NCI-H1105 treated with DMSO at 0.1 percent for 48 hours (cell line): Measurements from ENCODE around the gene SLC38A4.
A peak's percentile ranks its signal among the peaks of the same experiment; 100 is the strongest.
"Not testable (repeated sequence)": the region's sequence is repeated elsewhere in the genome, so short reads cannot be mapped to it uniquely, and the experiment has no call there.

Experiments used
- DNase-seq: peaks from one replicate; lab custom pipeline; 2025; lab: John Stamatoyannopoulos, UW

SLC38A4 gene, protein sequence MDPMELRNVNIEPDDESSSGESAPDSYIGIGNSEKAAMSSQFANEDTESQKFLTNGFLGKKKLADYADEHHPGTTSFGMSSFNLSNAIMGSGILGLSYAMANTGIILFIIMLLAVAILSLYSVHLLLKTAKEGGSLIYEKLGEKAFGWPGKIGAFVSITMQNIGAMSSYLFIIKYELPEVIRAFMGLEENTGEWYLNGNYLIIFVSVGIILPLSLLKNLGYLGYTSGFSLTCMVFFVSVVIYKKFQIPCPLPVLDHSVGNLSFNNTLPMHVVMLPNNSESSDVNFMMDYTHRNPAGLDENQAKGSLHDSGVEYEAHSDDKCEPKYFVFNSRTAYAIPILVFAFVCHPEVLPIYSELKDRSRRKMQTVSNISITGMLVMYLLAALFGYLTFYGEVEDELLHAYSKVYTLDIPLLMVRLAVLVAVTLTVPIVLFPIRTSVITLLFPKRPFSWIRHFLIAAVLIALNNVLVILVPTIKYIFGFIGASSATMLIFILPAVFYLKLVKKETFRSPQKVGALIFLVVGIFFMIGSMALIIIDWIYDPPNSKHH

DNA sequence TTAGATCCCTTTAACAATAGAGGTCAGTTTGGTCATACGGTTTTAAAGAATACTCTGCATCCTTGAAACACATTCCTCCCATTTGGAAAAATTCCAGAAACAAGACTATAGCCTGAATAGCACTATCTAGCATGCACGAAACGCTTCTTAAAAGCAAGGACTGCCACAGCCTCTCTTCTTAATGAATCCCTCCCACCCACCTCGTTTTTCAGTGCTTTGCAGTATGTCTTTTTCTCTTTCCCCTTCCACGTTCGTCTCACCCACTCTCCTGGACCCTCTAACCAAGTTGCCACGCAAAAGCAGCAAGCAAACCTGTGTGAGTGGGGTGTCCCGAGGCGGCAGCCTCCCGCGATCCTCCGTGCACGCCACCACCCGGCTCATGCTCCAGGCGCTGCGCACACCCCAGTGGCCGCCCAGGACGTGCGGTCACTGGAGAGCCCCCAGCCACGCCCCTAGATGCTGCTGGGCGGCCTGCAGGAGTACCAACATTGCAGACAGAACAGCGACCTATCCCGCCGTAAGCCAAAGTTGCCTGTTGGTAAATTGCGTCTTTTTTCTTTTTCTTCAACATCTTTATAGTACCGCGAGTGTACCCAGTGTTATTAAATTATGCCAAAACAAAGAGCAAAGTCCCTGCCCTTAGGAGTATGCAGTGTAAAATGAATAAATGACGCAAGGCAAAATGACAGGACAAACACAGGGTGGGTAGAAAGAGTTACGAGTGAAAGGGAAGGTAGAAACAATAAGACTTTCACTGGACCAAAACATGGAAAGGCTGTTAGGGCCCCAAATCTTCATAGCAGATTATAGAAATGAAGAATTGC, at the start of gene SLC38A4:
Gene SLC38A4, minus strand, starts transcription at position 407 of the 824 bp plus-strand sequence. CDS start 32,926 bp downstream, outside the sequence.
- no peak for DNase-seq

DNA sequence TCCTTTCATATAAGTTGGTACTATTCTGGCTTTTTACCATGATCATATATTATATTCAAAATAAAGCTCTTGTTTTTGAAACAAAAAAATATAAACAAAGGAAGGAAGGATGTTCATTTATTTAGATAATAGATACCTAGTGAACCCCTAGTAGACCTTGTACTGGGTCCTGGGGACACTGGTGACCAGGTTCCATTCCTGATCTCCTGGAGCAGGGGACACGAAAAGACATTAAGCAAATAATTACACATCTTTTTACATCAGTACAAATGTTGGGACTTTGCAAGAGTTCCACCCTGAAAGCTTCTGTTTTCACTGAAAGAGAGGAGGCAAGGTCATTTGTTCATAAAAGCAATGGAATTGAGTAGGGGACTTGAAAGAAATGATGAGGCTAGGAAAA, 49.3 kb upstream of the SLC38A4 start:
- DNase-seq, result no peak

DNA sequence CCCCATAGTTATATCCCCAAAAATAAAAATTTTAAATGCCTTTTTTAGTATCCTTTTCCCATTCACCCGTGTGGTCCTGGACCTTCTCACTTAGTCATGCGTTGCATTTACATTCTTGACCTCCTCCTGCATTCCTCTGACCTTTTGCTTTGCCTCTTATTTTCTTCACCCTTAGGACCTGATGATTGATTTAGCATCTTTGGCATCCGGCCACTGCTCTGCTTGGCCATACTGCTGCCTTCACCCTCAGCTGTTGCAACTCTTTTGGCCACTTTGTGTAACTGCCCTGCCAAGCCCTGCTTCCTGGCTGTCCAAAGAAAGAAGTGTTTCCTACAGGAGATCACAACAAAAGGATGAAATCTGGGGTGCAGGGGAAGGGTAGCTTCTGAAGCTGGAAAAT, 48.8 kb upstream of the SLC38A4 start:
- no peak for DNase-seq

DNA sequence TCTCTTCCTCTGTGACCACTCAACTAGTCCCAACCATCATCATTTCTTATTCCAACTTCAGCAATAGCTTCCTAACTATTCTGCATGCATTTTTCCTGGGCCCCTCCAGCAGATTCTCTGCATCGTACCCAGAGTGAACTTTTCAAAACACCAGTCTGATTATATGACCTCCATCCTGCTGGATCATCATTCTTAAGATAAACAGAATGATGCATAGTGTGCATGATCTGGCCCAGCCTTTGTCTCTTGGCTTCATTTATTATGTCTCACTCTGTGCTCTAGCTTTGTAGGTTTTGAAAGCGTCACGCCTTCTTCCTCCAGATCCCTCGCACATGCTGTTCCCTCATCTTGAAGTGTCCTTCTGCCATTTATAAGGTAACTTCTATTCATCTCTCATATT, 46.3 kb upstream of the SLC38A4 start:
- DNase-seq, result no peak

DNA sequence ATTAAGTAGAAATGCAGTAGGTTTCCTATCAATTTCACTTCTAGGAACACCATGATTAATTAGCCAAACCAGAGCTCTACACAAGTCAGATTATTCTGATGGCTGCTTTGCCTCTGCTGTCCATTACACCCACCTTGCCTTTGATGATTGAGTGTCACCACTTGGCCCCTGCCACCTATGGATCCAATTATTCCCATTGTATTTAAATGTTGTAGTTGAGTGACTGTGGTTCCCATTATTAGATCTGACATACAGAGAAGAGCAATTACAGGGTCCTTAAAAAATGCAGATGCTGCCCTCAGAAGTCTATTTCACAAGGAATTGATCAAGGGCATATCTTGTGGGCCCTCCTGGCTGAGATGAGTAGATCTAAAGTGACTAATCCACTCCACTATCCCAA, 39.5 kb upstream of the SLC38A4 start:
- no peak for DNase-seq

DNA sequence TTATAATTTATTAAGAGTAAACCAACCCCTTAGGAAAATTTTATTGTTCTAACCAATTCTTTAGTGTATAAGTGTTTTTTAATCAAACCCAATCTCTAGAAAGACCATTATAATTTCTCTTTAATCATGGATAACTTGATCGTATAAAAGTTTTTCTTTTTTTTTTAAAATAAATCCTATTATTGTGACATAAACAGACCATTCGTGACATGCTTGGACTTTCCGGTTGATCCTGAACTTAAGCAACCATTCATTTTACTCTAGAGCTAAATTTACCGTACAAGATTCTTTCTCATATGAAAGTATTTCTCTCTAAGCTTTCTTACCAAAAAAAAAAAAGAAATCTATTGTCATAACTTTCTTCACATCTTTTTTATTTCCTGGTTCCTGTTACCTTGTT, 32.6 kb upstream of the SLC38A4 start:
- DNase-seq, result no peak

DNA sequence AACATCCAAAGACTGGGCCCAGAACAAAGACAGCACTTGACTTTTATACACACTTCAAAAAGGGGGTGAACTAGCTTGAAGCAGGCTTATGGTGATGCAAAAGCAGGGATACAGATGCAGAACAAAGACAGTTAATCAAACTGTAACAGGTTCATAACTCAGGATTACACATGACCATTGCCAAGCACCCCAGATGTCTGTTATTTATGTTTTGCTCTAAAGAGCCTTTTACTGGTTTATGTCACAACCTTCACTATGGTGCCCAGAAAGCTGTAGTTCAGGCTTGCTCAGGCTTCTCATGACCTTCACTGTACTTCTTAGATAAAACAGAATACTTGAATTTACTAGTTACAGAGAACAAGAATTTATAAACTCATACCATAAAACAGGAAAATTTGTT, 31.7 kb upstream of the SLC38A4 start:
- DNase-seq, result no peak

DNA sequence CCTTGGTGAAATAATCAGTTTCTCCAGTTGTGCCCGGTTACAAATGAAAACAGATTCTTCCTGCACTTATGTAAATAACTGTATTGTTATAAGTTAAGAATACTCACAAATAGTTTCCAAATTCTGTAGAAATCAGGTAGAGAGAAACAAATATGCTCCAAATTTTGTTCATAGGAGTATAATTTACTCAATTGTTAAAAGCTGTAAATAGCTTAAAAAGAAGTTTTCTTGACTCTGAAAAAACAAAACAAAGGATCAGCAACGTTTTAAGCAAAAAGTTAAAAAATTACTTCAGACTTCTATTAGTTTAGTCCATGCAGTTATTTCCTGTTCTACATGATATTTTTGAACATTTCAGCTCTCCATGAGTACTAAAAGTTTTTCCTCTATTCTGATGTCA, 30.0 kb upstream of the SLC38A4 start:
- DNase-seq, result no peak

DNA sequence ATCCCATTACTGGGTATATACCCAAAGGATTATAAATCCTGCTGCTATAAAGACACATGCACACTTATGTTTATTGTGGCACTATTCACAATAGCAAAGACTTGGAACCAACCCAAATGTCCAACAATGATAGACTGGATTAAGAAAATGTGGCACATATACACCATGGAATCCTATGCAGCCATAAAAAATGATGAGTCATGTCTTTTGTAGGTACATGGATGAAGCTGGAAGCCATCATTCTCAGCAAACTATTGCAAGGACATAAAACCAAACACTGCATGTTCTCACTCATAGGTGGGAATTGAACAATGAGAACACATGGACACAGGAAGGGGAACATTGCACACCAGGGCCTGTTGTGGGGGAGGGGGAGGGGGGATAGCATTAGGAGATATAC, 28.4 kb upstream of the SLC38A4 start:
- DNase-seq, result not testable (repeated sequence)

DNA sequence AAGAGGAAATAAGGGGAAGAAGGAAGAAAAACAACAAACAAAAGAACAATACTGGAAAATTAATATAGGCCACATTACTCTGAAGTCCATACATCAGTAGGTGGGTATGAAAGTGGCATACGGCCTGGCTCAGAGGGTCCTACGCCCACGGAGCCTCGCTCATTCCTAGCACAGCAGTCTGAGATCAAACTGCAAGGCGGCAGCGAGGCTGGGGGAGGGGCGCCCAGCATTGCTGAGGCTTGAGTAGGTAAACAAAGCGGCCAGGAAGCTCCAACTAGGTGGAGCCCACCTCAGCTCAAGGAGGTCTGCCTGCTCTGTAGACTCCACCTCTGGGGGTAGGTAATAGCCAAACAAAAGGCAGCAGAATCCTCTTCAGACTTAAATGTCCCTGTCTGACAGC, 23.0 kb upstream of the SLC38A4 start:
- not testable (repeated sequence) for DNase-seq

DNA sequence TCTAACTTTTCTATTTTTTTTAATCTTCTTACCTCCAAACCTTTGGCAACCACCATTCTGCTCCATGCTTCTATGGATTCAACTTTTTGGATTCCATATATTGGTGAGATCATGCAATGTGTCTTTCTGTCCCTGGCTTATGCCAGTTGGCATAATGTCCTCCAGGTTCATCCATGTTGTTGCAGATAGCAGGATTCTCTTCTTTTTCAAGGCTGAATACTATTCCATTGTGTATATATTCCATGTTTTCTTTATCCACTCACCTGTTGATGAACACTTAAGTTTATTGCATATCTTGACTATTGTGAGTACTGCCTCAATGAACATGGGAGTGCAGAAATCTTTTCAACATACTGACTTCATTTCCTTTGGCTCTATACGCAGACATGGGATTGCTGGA, 21.2 kb upstream of the SLC38A4 start:
- no peak for DNase-seq

DNA sequence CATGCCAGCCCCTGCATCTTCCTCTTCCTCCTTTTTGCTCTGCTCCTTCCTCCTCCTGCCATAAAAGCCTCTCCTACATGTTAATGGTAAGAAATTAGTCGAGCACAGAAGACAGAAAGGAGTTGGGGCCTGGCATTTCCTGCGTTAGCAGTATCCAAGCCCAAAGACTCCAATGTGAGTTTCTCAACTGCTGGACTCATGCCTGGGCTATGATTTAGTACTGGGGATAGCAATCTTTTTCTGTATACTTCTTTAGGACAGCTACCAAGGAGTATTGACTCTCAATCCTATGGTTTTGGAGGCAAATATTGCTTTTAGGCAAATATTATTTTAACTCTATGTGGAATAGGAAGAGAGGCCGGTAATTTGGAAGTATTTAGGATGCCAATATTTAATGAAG, 18.0 kb upstream of the SLC38A4 start:
- no peak for DNase-seq

DNA sequence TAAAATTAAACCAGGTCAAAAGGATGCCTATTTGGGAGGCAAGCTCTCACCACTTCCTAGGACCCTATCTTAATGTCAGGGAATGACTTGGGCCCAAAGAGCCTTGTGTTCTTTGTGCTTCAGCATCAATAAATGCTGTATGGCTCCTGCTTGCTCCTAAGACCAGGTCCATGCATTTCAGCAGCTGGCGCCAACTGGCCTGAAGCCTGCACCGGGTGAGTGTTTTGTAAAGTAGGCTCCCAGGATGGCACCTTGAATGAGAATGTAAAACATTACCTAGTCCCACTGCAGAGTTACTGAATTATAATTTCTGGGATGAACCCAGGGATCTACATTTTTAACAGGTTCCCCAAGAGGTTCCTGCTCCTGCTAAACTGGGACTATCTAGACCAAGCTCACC, 16.1 kb upstream of the SLC38A4 start:
- DNase-seq, result no peak

DNA sequence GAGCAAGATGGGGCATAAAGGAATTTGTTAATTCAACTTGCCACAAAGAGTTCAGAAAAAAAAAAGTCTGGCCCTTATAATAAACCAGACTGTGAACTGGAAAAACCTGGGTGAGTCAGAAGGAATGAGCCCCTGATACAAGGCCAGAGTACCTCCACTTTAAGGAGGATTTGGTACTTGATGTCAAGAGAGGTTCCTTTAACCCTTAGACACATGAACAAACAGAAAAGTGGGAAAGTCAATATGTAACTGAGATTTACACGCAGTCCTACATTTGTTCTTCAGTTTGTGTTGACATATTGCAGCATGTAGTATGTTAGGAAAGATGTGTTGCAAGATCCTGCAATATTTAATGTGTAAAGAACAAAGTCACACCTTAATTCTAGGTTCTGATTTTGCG, 14.2 kb upstream of the SLC38A4 start:
- no peak for DNase-seq

DNA sequence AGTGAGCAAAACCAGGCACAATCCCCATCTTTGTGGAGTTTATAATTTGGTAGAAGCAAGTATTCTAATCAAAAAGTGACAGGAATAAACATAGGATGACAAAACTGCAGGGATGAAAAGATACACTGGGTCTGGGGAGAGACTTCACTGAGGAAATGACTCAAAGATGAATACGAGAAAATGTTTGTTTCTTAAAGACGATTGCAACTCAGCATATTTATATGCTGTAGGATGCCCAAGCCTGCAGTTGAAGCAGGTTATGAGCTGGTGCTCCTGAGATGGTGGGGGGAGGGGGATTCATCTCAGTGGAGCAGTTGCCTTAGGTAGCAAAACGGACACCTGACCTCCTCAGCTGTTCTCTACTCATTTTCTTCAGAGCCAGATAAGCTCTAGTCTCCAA, 13.4 kb upstream of the SLC38A4 start:
- DNase-seq, result no peak

DNA sequence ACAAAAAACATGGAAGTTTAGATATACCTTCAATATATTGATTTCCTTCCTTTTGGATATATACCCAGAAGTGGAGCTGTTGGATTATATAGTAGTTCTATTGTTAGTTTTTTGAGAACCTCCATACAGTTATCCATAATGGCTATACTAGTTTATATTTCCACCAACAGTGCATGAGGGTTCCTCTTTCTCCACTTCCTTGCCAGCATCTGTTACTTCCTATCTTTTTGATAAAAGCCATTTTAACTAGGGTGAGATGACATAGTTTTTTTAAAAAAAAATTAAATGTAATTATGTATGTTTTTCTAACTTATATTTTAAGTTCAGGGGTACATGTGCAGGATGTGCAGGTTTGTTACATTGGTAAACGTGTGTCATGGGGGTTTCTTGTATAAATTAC, 10.0 kb upstream of the SLC38A4 start:
- DNase-seq, result no peak

DNA sequence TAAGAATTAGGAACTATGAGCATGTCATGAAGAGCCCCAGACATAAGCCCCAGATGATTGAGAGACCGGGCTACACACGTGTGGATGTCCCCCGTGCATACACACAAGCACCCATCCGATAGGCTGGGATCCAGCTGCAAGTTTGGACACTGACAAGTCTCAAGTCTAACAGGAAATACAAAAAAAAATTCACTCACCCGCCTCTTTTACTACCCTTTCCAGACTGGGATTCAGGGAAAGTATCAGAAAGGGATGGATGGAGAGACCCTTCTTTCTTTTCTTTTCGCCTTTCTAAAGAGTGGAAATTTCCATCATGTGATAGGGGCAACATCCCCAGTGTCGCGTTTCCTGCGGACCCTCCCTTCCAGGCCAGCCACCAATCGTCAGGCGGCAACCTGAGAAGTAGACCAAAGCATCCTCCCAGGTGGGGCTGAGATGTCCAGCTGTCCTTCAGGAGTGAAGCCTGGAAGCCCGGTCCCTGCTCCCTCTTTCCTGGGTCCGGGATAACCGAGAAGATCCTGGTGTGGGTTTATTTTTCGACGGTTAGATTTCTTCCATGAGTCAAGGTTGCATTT, 6.4 kb upstream of the SLC38A4 start:
- no peak for DNase-seq

DNA sequence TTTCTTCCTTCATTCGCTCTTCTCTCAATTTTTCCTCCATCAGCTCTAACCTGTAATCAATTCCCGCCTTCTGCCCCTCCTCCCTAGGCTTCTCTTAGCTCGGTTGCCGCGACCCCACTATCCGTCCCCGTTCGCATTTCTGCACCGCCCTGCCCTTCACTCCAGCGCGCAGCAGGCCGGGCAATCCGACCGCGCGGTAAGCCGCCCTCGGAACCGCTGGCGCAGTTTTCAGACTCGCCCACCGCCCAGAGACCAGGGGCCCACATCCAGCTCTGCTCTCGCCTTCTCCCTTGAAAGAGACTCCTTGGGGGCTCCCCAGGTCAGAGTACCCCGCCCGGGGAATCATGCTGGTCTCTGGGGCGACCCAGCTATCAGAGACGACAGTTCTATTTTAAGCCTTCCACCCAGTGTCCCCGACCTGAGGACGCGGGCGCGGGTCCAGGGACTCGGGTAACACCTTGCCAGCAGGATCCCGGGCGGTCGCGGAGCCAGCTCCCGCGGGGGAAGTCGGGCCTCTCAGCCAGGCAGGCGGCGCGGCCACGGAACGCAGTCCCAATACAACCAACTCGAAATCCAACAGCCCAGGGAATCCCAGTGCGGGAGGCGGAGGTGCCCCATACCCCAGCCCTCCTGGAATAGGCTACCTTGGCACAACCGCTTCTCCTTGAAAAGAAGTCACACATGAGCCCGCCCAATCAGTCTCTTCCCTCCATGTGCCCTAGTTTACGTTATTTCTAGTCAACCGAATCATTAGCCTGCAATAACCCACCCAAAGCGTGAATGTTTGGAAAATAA, 5.7 kb upstream of the SLC38A4 start:
- DNase-seq, result no peak

DNA sequence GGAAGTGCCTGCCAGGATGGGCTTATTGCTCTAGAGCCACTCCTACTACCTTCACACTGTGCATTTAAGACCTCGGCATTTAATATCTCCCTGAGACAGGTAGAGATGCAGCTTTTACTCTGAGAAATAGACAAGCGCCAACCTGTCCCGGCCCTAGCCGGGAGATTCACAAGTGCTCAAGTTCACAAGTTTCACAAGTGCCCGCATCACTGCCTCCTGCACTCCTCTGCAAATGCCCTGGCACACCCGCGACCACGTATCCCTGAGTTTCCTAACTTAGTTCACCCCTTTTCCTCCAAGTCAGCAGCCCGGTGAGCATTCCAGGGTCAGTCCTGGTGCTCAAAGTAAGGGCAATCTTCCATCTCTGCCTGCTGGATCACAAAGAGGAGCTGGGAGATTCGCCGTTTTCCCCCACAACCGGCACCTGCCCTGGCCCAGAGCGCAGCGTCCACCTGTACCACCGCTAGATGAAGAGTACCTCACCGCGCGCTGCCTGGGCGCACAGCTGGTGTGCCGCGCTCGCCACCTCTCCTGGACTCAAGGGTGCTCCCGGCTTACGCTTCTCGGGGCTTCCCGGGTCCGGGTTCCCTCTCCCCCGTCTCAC, 5.0 kb upstream of the SLC38A4 start:
- DNase-seq, result peak; percentile 48

DNA sequence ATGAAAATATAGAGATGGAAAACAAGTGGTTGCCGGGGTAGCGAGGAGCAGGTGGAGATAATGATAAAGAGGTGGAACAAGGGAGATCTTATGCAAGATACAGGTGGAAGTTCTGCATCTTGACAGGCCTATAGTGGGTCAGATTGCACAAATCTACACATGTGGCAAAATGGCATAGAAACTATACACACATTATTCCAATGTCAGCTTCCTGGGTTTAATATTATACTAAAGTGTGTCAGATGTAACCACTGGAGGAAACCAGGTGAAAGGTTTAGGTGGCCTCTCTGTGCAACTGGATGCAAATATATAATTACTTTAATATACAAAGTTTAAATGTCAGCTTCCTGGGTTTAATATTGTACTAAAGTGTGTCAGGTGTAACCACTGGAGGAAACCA, 1.1 kb downstream of the SLC38A4 start:
- no peak for DNase-seq

DNA sequence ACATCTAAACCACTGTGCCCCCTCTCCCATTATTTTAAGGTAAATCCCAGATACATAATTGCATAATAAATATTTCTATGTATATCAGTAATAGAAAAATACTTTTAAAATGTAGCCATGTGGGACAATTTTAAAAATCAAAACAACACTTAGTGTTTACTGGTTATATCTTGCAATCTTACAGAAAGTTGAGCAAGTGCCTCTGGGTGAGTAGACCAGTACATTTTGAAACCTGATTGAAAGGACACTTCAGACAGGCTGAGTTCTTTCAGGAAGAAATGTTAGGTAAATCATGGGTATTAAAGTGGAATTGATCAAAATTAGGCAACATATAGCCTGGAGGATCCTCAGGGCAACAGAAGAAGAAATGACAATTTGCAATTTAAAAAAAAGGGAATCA, 7.2 kb downstream of the SLC38A4 start:
- DNase-seq, result no peak
